ENCODE measurements around the gene TENT4B. TPM values are rescaled to one million over a fixed set of nuclear protein-coding genes. Genes with fewer than 3 reads are reported as not detected.

TENT4B gene
- total and polyA plus RNA-seq, 4 donors: 11.1 to 18.3 (median 15.7) TPM

GRCh38 chr16:50273888-50274325 lies 120.8 kb downstream of the TENT4B start:
- H3K4me1 ChIP-seq (ENCODE audit: control insufficient read depth, insufficient read depth, low read length): peaks cover 2% of the 10 kb centered on the region
- WGBS (ENCODE audit: insufficient coverage): 74% methylated on average over 11 of the region's 13 CpGs
- no peak for DNase-seq (ENCODE audit: low read depth in 4 of 6, low spot score in 6 of 6)
- no peak overlapping the region for H3K27ac ChIP-seq (ENCODE audit: low read depth, low read length)
- H3K9me3 ChIP-seq (ENCODE audit: control insufficient read depth, insufficient read depth, low read length): no peaks in the 10 kb centered on the region
- no peaks in the 10 kb centered on the region for H3K27me3 ChIP-seq (ENCODE audit: control insufficient read depth, insufficient read depth, low read length)
- no peak overlapping the region for H3K4me3 ChIP-seq (ENCODE audit: low read depth, low read length)
- H3K36me3 ChIP-seq (ENCODE audit: control insufficient read depth, insufficient read depth, low read length): peaks cover 2% of the 10 kb centered on the region

- no peak for DNase-seq (ENCODE audit: low read depth in 4 of 6, low spot score in 6 of 6)
- Histone ChIP-seq H3K4me1 (ENCODE audit: control insufficient read depth, insufficient read depth, low read length) (peaks cover 2% of the 10 kb centered on the region), H3K36me3 (ENCODE audit: control insufficient read depth, insufficient read depth, low read length) (peaks cover 2% of the 10 kb centered on the region), H3K27me3 (ENCODE audit: control insufficient read depth, insufficient read depth, low read length) (no peaks in the 10 kb centered on the region), H3K4me3 (ENCODE audit: low read depth, low read length) (no peak overlapping the region), H3K27ac (ENCODE audit: low read depth, low read length) (no peak overlapping the region), H3K9me3 (ENCODE audit: control insufficient read depth, insufficient read depth, low read length) (no peaks in the 10 kb centered on the region)
- WGBS (ENCODE audit: insufficient coverage): 89% methylated on average over 16 of the region's 18 CpGs
These were observed 121.4 kb downstream of the TENT4B start for GRCh38 chr16:50274326-50275097.

GRCh38 chr16:50275098-50275415 lies 122.0 kb downstream of the TENT4B start:
- H3K4me3 ChIP-seq (ENCODE audit: low read depth, low read length): no peak overlapping the region
- WGBS (ENCODE audit: insufficient coverage): 89% methylated on average over 3 of the region's 3 CpGs
- H3K27me3 ChIP-seq (ENCODE audit: control insufficient read depth, insufficient read depth, low read length): no peaks in the 10 kb centered on the region
- no peak overlapping the region for H3K27ac ChIP-seq (ENCODE audit: low read depth, low read length)
- no peaks in the 10 kb centered on the region for H3K9me3 ChIP-seq (ENCODE audit: control insufficient read depth, insufficient read depth, low read length)
- no peak for DNase-seq (ENCODE audit: low read depth in 4 of 6, low spot score in 6 of 6)
- peaks cover 2% of the 10 kb centered on the region for H3K4me1 ChIP-seq (ENCODE audit: control insufficient read depth, insufficient read depth, low read length)
- H3K36me3 ChIP-seq (ENCODE audit: control insufficient read depth, insufficient read depth, low read length): peaks cover 2% of the 10 kb centered on the region

GRCh38 chr16:50275428-50276325 lies 122.6 kb downstream of the TENT4B start:
- Histone ChIP-seq H3K36me3 (ENCODE audit: control insufficient read depth, insufficient read depth, low read length) (peaks cover 2% of the 10 kb centered on the region), H3K4me1 (ENCODE audit: control insufficient read depth, insufficient read depth, low read length) (peaks cover 2% of the 10 kb centered on the region), H3K27me3 (ENCODE audit: control insufficient read depth, insufficient read depth, low read length) (no peaks in the 10 kb centered on the region), H3K4me3 (ENCODE audit: low read depth, low read length) (no peak overlapping the region), H3K27ac (ENCODE audit: low read depth, low read length) (no peak overlapping the region), H3K9me3 (ENCODE audit: control insufficient read depth, insufficient read depth, low read length) (no peaks in the 10 kb centered on the region)
- WGBS (ENCODE audit: insufficient coverage): 76% methylated on average over 8 of the region's 12 CpGs
- no peak for DNase-seq (ENCODE audit: low read depth in 4 of 6, low spot score in 6 of 6)

GRCh38 chr16:50276326-50276640 lies 123.2 kb downstream of the TENT4B start:
- no peak for DNase-seq (ENCODE audit: low read depth in 4 of 6, low spot score in 6 of 6)
- no CpG with 5 or more reads among the region's 2 CpGs for WGBS (ENCODE audit: insufficient coverage)
- no peaks in the 10 kb centered on the region for H3K9me3 ChIP-seq (ENCODE audit: control insufficient read depth, insufficient read depth, low read length)
- H3K27me3 ChIP-seq (ENCODE audit: control insufficient read depth, insufficient read depth, low read length): no peaks in the 10 kb centered on the region
- H3K36me3 ChIP-seq (ENCODE audit: control insufficient read depth, insufficient read depth, low read length): peaks cover 2% of the 10 kb centered on the region
- H3K27ac ChIP-seq (ENCODE audit: low read depth, low read length): no peak overlapping the region
- H3K4me1 ChIP-seq (ENCODE audit: control insufficient read depth, insufficient read depth, low read length): peaks cover 2% of the 10 kb centered on the region
- H3K4me3 ChIP-seq (ENCODE audit: low read depth, low read length): no peak overlapping the region

GRCh38 chr16:50276801-50277555 lies 123.9 kb downstream of the TENT4B start:
- H3K36me3 ChIP-seq (ENCODE audit: control insufficient read depth, insufficient read depth, low read length): peaks cover 2% of the 10 kb centered on the region
- no peaks in the 10 kb centered on the region for H3K27me3 ChIP-seq (ENCODE audit: control insufficient read depth, insufficient read depth, low read length)
- H3K4me1 ChIP-seq (ENCODE audit: control insufficient read depth, insufficient read depth, low read length): peaks cover 2% of the 10 kb centered on the region
- no peak overlapping the region for H3K4me3 ChIP-seq (ENCODE audit: low read depth, low read length)
- no CpG with 5 or more reads among the region's 4 CpGs for WGBS (ENCODE audit: insufficient coverage)
- no peak for DNase-seq (ENCODE audit: low read depth in 4 of 6, low spot score in 6 of 6)
- H3K9me3 ChIP-seq (ENCODE audit: control insufficient read depth, insufficient read depth, low read length): no peaks in the 10 kb centered on the region
- no peak overlapping the region for H3K27ac ChIP-seq (ENCODE audit: low read depth, low read length)

- Histone ChIP-seq H3K27me3 (ENCODE audit: control insufficient read depth, insufficient read depth, low read length) (no peaks in the 10 kb centered on the region), H3K36me3 (ENCODE audit: control insufficient read depth, insufficient read depth, low read length) (peaks cover 2% of the 10 kb centered on the region), H3K4me1 (ENCODE audit: control insufficient read depth, insufficient read depth, low read length) (peaks cover 2% of the 10 kb centered on the region), H3K27ac (ENCODE audit: low read depth, low read length) (no peak overlapping the region), H3K4me3 (ENCODE audit: low read depth, low read length) (no peak overlapping the region), H3K9me3 (ENCODE audit: control insufficient read depth, insufficient read depth, low read length) (no peaks in the 10 kb centered on the region)
- no CpG with 5 or more reads among the region's 3 CpGs for WGBS (ENCODE audit: insufficient coverage)
- no peak for DNase-seq (ENCODE audit: low read depth in 4 of 6, low spot score in 6 of 6)
These were observed 125.1 kb downstream of the TENT4B start for GRCh38 chr16:50278251-50278650.

GRCh38 chr16:50279504-50279865 lies 126.4 kb downstream of the TENT4B start:
- 49% methylated on average over 2 of the region's 2 CpGs for WGBS (ENCODE audit: insufficient coverage)
- Histone ChIP-seq H3K27me3 (ENCODE audit: control insufficient read depth, insufficient read depth, low read length) (no peaks in the 10 kb centered on the region), H3K9me3 (ENCODE audit: control insufficient read depth, insufficient read depth, low read length) (no peaks in the 10 kb centered on the region), H3K4me3 (ENCODE audit: low read depth, low read length) (no peak overlapping the region), H3K4me1 (ENCODE audit: control insufficient read depth, insufficient read depth, low read length) (peaks cover 8% of the 10 kb centered on the region), H3K27ac (ENCODE audit: low read depth, low read length) (no peak overlapping the region), H3K36me3 (ENCODE audit: control insufficient read depth, insufficient read depth, low read length) (peaks cover 2% of the 10 kb centered on the region)
- DNase-seq (ENCODE audit: low read depth in 4 of 6, low spot score in 6 of 6): no peak

GRCh38 chr16:50280932-50281331 lies 127.8 kb downstream of the TENT4B start:
- H3K36me3 ChIP-seq (ENCODE audit: control insufficient read depth, insufficient read depth, low read length): peaks cover 2% of the 10 kb centered on the region
- H3K4me1 ChIP-seq (ENCODE audit: control insufficient read depth, insufficient read depth, low read length): peaks cover 13% of the 10 kb centered on the region
- no peak for DNase-seq (ENCODE audit: low read depth in 4 of 6, low spot score in 6 of 6)
- H3K9me3 ChIP-seq (ENCODE audit: control insufficient read depth, insufficient read depth, low read length): no peaks in the 10 kb centered on the region
- no peak overlapping the region for H3K27ac ChIP-seq (ENCODE audit: low read depth, low read length)
- H3K27me3 ChIP-seq (ENCODE audit: control insufficient read depth, insufficient read depth, low read length): no peaks in the 10 kb centered on the region
- no peak overlapping the region for H3K4me3 ChIP-seq (ENCODE audit: low read depth, low read length)
- 98% methylated on average over 4 of the region's 5 CpGs for WGBS (ENCODE audit: insufficient coverage)

All from spinal cord (tissue), 10 donors.